WTC11 (cell line): ENCODE results near the gene AP4S1. TPM values are rescaled to one million over a fixed set of nuclear protein-coding genes. Genes with fewer than 3 reads are reported as not detected.

Experiments
- ATAC-seq: fragments of 200-7000 bp; cut with Tn5 transposase; 2 replicates; pipeline ENCODE4 v1.10.0; 2021; ENCODE audit warnings: mild to moderate bottlenecking, moderate library complexity
- CTCF ChIA-PET: fragments of 300-600 bp; sonication (Branson Sonifier 250); formaldehyde crosslinking; loops from one replicate; lab custom pipeline; 2021; ENCODE audit warnings: antibody characterized with exemption; lab: Charles Lee
- POLR2A ChIA-PET: fragments of 350-600 bp; sonication (Branson Sonifier 250); formaldehyde crosslinking; loops from one replicate; lab custom pipeline; 2021; ENCODE audit warnings: antibody characterized with exemption; lab: Charles Lee
- DNase-seq: peaks from one replicate; pipeline ENCODE4 v3.0.0; 2021; ENCODE audit warnings: low spot score
- H3K27ac Mint-ChIP-seq: 2 replicates; pipeline ENCODE4 v1.8.0; 2021; ENCODE audit warnings: mixed read lengths
- H3K27me3 Mint-ChIP-seq: 2 replicates; pipeline ENCODE4 v1.8.0; 2021; ENCODE audit warnings: low read depth, mild to moderate bottlenecking, moderate library complexity, mixed read lengths
- H3K36me3 Mint-ChIP-seq: 2 replicates; pipeline ENCODE4 v1.8.0; 2021; ENCODE audit warnings: mixed read lengths
- H3K4me1 Mint-ChIP-seq: 2 replicates; pipeline ENCODE4 v1.8.0; 2022; ENCODE audit warnings: mixed read lengths
- H3K4me3 Mint-ChIP-seq: 2 replicates; pipeline ENCODE4 v1.8.0; 2021; ENCODE audit warnings: mild to moderate bottlenecking, moderate library complexity, mixed read lengths
- H3K9me3 Mint-ChIP-seq: 2 replicates; pipeline ENCODE4 v1.8.0; 2021; ENCODE audit warnings: mixed read lengths
- ETV6 ChIP-seq: sonication (generic); formaldehyde crosslinking; IDR thresholded peaks from 2 replicates; pipeline ENCODE4 v1.8.1; 2022; ENCODE audit warnings: mild to moderate bottlenecking, missing genetic modification reagents
- GABPB1 ChIP-seq: sonication (generic); formaldehyde crosslinking; IDR thresholded peaks from 2 replicates; pipeline ENCODE4 v1.8.1; 2023; ENCODE audit warnings: mild to moderate bottlenecking, missing genetic modification reagents
- GTF2I ChIP-seq: fragments of 250-450 bp; sonication (Bioruptor Pico); conservative IDR thresholded peaks from 2 replicates; pipeline ENCODE4 v1.4.0; 2021; ENCODE audit warnings: mild to moderate bottlenecking
- IRF1 ChIP-seq: sonication (generic); formaldehyde crosslinking; IDR thresholded peaks from 2 replicates; pipeline ENCODE4 v1.8.0; 2023; ENCODE audit warnings: missing genetic modification reagents
- JAZF1 ChIP-seq: fragments of 250-450 bp; sonication (Bioruptor Pico); IDR thresholded peaks from 2 replicates; pipeline ENCODE4 v1.9.0; 2021; ENCODE audit warnings: moderate library complexity, mild to moderate bottlenecking, inconsistent platforms
- KAT7 ChIP-seq: sonication (generic); formaldehyde crosslinking; IDR thresholded peaks from 2 replicates; pipeline ENCODE4 v1.8.1; 2023; ENCODE audit warnings: missing genetic modification reagents, mild to moderate bottlenecking, borderline replicate concordance
- MYBL2 ChIP-seq: sonication (generic); formaldehyde crosslinking; IDR thresholded peaks from 2 replicates; pipeline ENCODE4 v1.8.1; 2023; ENCODE audit warnings: mild to moderate bottlenecking, moderate library complexity, missing genetic modification reagents
- NR3C1 ChIP-seq: sonication (generic); formaldehyde crosslinking; conservative IDR thresholded peaks from 2 replicates; pipeline ENCODE4 v1.8.1; 2023; ENCODE audit warnings: low read depth, mild to moderate bottlenecking, missing genetic modification reagents
- OVOL2 ChIP-seq: fragments of 250-450 bp; sonication (Bioruptor Pico); IDR thresholded peaks from 2 replicates; pipeline ENCODE4 v1.9.0; 2021; ENCODE audit warnings: mild to moderate bottlenecking, borderline replicate concordance
- TEAD1 ChIP-seq: sonication (generic); formaldehyde crosslinking; IDR thresholded peaks from 2 replicates; pipeline ENCODE4 v1.8.0; 2022; ENCODE audit warnings: mild to moderate bottlenecking, missing genetic modification reagents
- TEAD4 ChIP-seq: sonication (generic); formaldehyde crosslinking; IDR thresholded peaks from 2 replicates; pipeline ENCODE4 v1.8.0; 2022; ENCODE audit warnings: mild to moderate bottlenecking, missing genetic modification reagents
- ZBTB43 ChIP-seq: sonication (generic); formaldehyde crosslinking; IDR thresholded peaks from 2 replicates; pipeline ENCODE4 v1.8.1; 2023; ENCODE audit warnings: mild to moderate bottlenecking, missing genetic modification reagents
- ZNF121 ChIP-seq: sonication (generic); formaldehyde crosslinking; IDR thresholded peaks from 2 replicates; pipeline ENCODE4 v1.8.0; 2023; ENCODE audit warnings: missing genetic modification reagents
- ZNF138 ChIP-seq: sonication (generic); formaldehyde crosslinking; conservative IDR thresholded peaks from 2 replicates; pipeline ENCODE4 v1.8.1; 2022; ENCODE audit warnings: mild to moderate bottlenecking, moderate library complexity, missing genetic modification reagents
- ZNF317 ChIP-seq: sonication (generic); formaldehyde crosslinking; IDR thresholded peaks from 2 replicates; pipeline ENCODE4 v1.8.1; 2023; ENCODE audit warnings: low read depth, mild to moderate bottlenecking, moderate library complexity, missing genetic modification reagents, borderline replicate concordance
- ZNF512 ChIP-seq: sonication (generic); formaldehyde crosslinking; IDR thresholded peaks from 2 replicates; pipeline ENCODE4 v1.8.1; 2022; ENCODE audit warnings: missing genetic modification reagents, borderline replicate concordance
- total RNA-seq: library from RNA; stranded (reverse); gene quantifications from 3 replicates; pipeline ENCODE4 v1.2.3, GENCODE V29; 2021
- TF ChIP-seq, protein P1 (sequence below): sonication (generic); formaldehyde crosslinking; IDR thresholded peaks from 2 replicates; pipeline ENCODE4 v1.8.0; 2022; ENCODE audit warnings: mild to moderate bottlenecking, missing genetic modification reagents
- TF ChIP-seq, protein P2 (sequence below): sonication (generic); formaldehyde crosslinking; IDR thresholded peaks from 2 replicates; pipeline ENCODE4 v1.8.0; 2022; ENCODE audit warnings: mild to moderate bottlenecking, missing genetic modification reagents
- TF ChIP-seq, protein P3 (sequence below): sonication (generic); formaldehyde crosslinking; conservative IDR thresholded peaks from 2 replicates; pipeline ENCODE4 v1.8.1; 2022; ENCODE audit warnings: mild to moderate bottlenecking, missing genetic modification reagents
- TF ChIP-seq, protein P4 (sequence below): sonication (generic); formaldehyde crosslinking; IDR thresholded peaks from 2 replicates; pipeline ENCODE4 v1.8.0; 2022; ENCODE audit warnings: mild to moderate bottlenecking, missing genetic modification reagents

Gene AP4S1
- total RNA-seq, 1 experiment from 2014 or later = 7.0 TPM

DNA sequence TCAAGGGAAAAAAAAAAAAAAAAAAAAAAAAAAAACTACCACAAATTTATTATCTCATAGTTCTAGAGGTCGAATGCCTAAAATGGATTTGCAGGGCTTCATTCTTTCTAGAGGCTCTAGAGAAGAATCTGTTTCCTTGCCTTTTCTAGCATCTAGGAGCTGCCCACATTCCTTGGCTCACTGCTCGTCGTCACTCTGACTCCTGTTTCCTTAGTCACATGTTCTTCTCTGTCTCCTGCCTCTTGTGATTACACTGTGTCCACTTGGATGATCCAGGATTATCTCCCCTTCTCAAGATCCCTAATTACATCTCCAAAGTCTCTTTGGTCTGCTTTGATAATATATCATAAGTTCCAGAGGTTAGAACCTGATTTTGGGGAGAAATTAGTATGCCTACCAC is 93.4 kb downstream of the AP4S1 start:
- H3K4me1 Mint-ChIP-seq = peaks cover 17% of the 10 kb centered on the region
- POLR2A ChIA-PET = no interaction called here
- no peaks in the 10 kb centered on the region for H3K27me3 Mint-ChIP-seq
- DNase-seq = no peak
- H3K27ac Mint-ChIP-seq = no peak overlapping the region; the same call in 1 of the 2 replicates
- CTCF ChIA-PET = no interaction called here
- no peaks in the 10 kb centered on the region for H3K9me3 Mint-ChIP-seq
- no peak for ATAC-seq
- TF ChIP-seq MYBL2 (no peak), KAT7 (CRISPR knock-in tag) (no peak), ZNF121 (CRISPR knock-in tag) (no peak), NR3C1 (CRISPR knock-in tag) (no peak), GTF2I (CRISPR knock-in tag) (no peak), IRF1 (CRISPR knock-in tag) (no peak), ETV6 (CRISPR knock-in tag) (no peak), JAZF1 (no peak), ZBTB43 (CRISPR knock-in tag) (no peak), ZNF138 (CRISPR knock-in tag) (no peak), OVOL2 (CRISPR knock-in tag) (no peak), ZNF317 (CRISPR knock-in tag) (no peak), TEAD1 (no peak)
- TF ChIP-seq, protein P1, sequence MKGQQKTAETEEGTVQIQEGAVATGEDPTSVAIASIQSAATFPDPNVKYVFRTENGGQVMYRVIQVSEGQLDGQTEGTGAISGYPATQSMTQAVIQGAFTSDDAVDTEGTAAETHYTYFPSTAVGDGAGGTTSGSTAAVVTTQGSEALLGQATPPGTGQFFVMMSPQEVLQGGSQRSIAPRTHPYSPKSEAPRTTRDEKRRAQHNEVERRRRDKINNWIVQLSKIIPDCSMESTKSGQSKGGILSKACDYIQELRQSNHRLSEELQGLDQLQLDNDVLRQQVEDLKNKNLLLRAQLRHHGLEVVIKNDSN (CRISPR knock-in tag) = no peak
- TF ChIP-seq, protein P2, sequence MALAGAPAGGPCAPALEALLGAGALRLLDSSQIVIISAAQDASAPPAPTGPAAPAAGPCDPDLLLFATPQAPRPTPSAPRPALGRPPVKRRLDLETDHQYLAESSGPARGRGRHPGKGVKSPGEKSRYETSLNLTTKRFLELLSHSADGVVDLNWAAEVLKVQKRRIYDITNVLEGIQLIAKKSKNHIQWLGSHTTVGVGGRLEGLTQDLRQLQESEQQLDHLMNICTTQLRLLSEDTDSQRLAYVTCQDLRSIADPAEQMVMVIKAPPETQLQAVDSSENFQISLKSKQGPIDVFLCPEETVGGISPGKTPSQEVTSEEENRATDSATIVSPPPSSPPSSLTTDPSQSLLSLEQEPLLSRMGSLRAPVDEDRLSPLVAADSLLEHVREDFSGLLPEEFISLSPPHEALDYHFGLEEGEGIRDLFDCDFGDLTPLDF (CRISPR knock-in tag) = no peak
- TF ChIP-seq, protein P3, sequence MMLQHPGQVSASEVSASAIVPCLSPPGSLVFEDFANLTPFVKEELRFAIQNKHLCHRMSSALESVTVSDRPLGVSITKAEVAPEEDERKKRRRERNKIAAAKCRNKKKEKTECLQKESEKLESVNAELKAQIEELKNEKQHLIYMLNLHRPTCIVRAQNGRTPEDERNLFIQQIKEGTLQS (CRISPR knock-in tag) = no peak
- TF ChIP-seq, protein P4, sequence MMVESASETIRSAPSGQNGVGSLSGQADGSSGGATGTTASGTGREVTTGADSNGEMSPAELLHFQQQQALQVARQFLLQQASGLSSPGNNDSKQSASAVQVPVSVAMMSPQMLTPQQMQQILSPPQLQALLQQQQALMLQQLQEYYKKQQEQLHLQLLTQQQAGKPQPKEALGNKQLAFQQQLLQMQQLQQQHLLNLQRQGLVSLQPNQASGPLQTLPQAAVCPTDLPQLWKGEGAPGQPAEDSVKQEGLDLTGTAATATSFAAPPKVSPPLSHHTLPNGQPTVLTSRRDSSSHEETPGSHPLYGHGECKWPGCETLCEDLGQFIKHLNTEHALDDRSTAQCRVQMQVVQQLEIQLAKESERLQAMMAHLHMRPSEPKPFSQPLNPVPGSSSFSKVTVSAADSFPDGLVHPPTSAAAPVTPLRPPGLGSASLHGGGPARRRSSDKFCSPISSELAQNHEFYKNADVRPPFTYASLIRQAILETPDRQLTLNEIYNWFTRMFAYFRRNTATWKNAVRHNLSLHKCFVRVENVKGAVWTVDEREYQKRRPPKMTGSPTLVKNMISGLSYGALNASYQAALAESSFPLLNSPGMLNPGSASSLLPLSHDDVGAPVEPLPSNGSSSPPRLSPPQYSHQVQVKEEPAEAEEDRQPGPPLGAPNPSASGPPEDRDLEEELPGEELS (CRISPR knock-in tag) = no peak
- H3K4me3 Mint-ChIP-seq = no peak overlapping the region
- peaks cover 49% of the 10 kb centered on the region for H3K36me3 Mint-ChIP-seq

- Mint-ChIP-seq H3K4me3 (no peak overlapping the region), H3K27ac (no peak overlapping the region), H3K4me1 (peaks cover 23% of the 10 kb centered on the region), H3K9me3 (no peaks in the 10 kb centered on the region), H3K27me3 (no peaks in the 10 kb centered on the region), H3K36me3 (peaks cover 32% of the 10 kb centered on the region)
- no peak for DNase-seq
- TF ChIP-seq ETV6 (CRISPR knock-in tag) (no peak), ZNF512 (CRISPR knock-in tag) (no peak), GABPB1 (CRISPR knock-in tag) (peak; percentile 39; the same call in 1 of the 2 replicates), MYBL2 (no peak), GTF2I (CRISPR knock-in tag) (no peak), TEAD4 (CRISPR knock-in tag) (no peak)
- no peak; the same call in 1 of the 2 replicates for ATAC-seq
- ChIA-PET POLR2A (no interaction called here), CTCF (no interaction called here)
These were observed 96.7 kb downstream of the AP4S1 start for GRCh38 chr14:31122098-31122611.
